D341Med (cell line): Measurements from ENCODE around the gene VIPR2.
"Not testable (repeated sequence)": the region's sequence is repeated elsewhere in the genome, so short reads cannot be mapped to it uniquely, and the experiment has no call there.

Experiments
- DNase-seq: peaks from one replicate; pipeline ENCODE4 v3.0.0; 2012; ENCODE audit warnings: low spot score

VIPR2 gene

DNA sequence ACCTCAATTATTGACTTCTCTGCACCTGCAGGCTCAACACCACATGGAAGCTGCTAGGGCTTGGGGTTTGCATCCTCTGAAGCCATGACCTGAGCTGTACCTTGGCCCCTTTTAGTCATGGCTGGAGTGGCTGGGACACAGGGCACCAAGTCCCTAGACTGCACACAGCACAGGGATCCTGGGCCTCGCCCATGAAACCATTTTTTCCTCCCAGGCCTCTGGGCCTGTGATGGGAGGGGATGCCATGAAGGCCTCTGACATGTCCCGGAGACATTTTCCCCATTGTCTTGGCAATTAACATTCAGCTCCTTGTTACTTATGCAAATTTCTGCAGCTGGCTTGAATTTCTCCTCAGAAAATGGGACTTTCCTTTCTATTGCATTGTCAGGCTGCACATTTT, 160.7 kb downstream of the VIPR2 start:
- not testable (repeated sequence) for DNase-seq

DNA sequence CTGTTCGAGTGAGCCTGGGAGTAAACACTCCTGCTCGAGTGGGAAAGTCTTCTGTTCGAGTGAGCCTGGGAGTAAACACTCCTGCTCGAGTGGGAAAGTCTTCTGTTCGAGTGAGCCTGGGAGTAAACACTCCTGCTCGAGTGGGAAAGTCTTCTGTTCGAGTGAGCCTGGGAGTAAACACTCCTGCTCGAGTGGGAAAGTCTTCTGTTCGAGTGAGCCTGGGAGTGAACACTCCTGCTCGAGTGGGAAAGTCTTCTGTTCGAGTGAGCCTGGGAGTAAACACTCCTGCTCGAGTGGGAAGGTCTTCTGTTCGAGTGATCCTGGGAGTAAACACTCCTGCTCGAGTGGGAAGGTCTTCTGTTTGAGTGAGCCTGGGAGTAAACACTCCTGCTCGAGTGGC, 162.6 kb downstream of the VIPR2 start:
- not testable (repeated sequence) for DNase-seq

DNA sequence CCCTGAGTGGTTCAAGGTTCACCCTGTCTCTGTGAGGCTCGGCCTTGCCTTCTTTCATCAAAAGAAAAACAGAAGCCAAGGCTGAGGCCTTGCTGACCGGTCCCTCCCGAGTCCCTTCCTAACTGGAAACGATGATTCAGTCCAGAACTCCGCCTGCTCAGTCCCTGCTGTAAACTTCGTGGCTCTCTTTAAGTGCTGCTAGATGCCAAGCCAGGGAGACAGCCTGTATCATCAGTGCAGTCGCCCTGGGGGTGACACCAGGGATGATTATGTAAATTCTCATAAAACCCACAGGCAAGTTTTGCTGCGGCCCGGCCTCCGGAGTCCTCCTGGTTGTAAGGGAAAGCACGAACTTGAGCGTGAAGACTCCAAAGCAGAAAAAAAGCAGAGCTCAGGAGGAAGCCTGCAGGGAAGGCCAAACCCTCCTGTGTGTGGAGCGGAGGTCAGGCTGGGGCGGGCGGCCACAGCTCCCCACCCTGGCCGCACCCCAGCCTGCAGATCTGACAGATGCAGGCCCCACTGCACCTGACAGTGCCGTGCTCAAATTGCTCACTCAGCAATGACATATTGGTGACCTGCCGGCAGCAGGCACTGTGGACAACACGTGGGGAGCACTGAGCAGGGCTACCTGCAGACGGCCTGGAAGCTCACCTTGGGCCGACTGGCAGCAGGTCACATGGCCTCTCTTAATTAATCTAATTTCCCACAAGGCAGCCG, 164.9 kb downstream of the VIPR2 start:
- DNase-seq, result no peak

DNA sequence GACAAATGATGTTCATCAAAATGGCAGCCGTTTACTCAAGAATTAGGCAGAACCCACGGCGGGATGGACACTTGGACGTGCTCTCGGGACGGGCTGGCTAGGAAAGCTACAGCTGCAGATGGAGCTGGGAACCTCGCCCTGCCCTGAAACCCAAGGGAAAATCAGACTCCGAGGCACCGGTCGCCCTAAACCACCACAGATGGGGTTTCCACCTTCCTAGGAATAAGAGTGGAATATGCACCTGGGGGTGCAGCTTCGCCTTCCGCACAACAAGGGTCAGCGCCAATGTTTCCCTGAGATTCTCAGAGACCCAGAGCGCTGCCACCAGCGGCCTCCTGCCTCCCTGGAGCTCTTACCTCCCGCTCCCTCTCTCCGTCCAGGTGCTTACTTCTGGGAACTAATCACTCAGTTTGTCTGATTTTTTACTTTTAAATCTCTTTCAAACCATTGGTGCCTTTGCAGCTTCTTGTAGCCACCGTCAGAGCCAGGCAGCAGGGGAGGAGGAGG, 165.6 kb downstream of the VIPR2 start:
- DNase-seq, result no peak
